HEK293 (cell line): ENCODE data around the gene TNIK.

ENCODE experiments used
- CTCF ChIA-PET: fragments of 350-600 bp; formaldehyde crosslinking; extraction: SDS; loops from one replicate; lab custom pipeline; 2021; ENCODE audit warnings: antibody characterized with exemption; lab: Yijun Ruan, JAX
- POLR2A ChIA-PET: fragments of 300-600 bp; formaldehyde crosslinking; extraction: SDS; loops from one replicate; lab custom pipeline; 2020; ENCODE audit warnings: antibody characterized with exemption, inconsistent platforms; lab: Yijun Ruan, JAX
- H3K27ac ChIP-seq: fragments of 200-500 bp; sonication (Bioruptor generic); 2 replicates; pipeline ENCODE4 v1.5.1; 2014; ENCODE audit warnings: low read depth, low read length, control low read depth, inconsistent platforms; ENCODE audit errors: extremely low read depth
- H3K36me3 ChIP-seq, 2 experiments: fragments of 200-500 bp in 1 of 2; sonication (Bioruptor generic) in 1 of 2; 1 replicate in 1 of 2; 2 replicates in 1 of 2; pipeline ENCODE4 v1.5.1; 2014 to 2017; ENCODE audit warnings: inconsistent platforms in 2 of 2, low read length in 2 of 2; ENCODE audit not compliant: control insufficient read depth in 2 of 2, insufficient read depth in 1 of 2
- H3K4me1 ChIP-seq: fragments of 200-500 bp; sonication (Bioruptor generic); 2 replicates; pipeline ENCODE4 v1.5.1; 2014; ENCODE audit warnings: mild to moderate bottlenecking, low read length, inconsistent platforms; ENCODE audit not compliant: control insufficient read depth, insufficient read depth
- H3K4me3 ChIP-seq: 2 replicates; pipeline ENCODE4 v1.5.1; 2011; ENCODE audit warnings: low read depth, mild to moderate bottlenecking, control low read depth, low read length, moderate library complexity
- H3K9me3 ChIP-seq: fragments of 200-500 bp; sonication (Bioruptor generic); 2 replicates; pipeline ENCODE4 v1.5.1; 2014; ENCODE audit warnings: low read depth, low read length, inconsistent platforms; ENCODE audit not compliant: control insufficient read depth, insufficient read depth
- GLI4 ChIP-seq: fragments of 450-650 bp; formaldehyde crosslinking; IDR thresholded peaks from 2 replicates; pipeline ENCODE4 v1.5.1; 2016; ENCODE audit warnings: missing biosample characterization, missing genetic modification characterization
- GLIS1 ChIP-seq: fragments of 450-650 bp; formaldehyde crosslinking; IDR thresholded peaks from 2 replicates; pipeline ENCODE4 v1.5.1; 2016; ENCODE audit warnings: missing biosample characterization, missing genetic modification characterization
- HOXD13 ChIP-seq: sonication (generic); formaldehyde crosslinking; IDR thresholded peaks from 2 replicates; pipeline ENCODE4 v1.8.0; 2022; ENCODE audit warnings: missing genetic modification reagents, borderline replicate concordance
- KLF1 ChIP-seq: fragments of 450-650 bp; formaldehyde crosslinking; IDR thresholded peaks from 2 replicates; pipeline ENCODE4 v1.5.1; 2016; ENCODE audit warnings: missing biosample characterization, missing genetic modification characterization
- MYNN ChIP-seq: fragments of 450-650 bp; formaldehyde crosslinking; IDR thresholded peaks from 2 replicates; pipeline ENCODE4 v1.5.1; 2016; ENCODE audit warnings: missing biosample characterization, missing genetic modification characterization, borderline replicate concordance
- MZF1 ChIP-seq: fragments of 450-650 bp; formaldehyde crosslinking; IDR thresholded peaks from 2 replicates; pipeline ENCODE4 v1.5.1; 2017; ENCODE audit warnings: missing biosample characterization, missing genetic modification characterization, borderline replicate concordance
- REPIN1 ChIP-seq: fragments of 450-650 bp; formaldehyde crosslinking; IDR thresholded peaks from 2 replicates; pipeline ENCODE4 v1.5.1; 2017; ENCODE audit warnings: missing biosample characterization, missing genetic modification characterization, low read depth
- SP2 ChIP-seq: fragments of 450-650 bp; formaldehyde crosslinking; IDR thresholded peaks from 2 replicates; pipeline ENCODE4 v1.5.1; 2016; ENCODE audit warnings: missing biosample characterization, missing genetic modification characterization
- ZBTB8A ChIP-seq: fragments of 450-650 bp; formaldehyde crosslinking; IDR thresholded peaks from 2 replicates; pipeline ENCODE4 v1.5.1; 2016; ENCODE audit warnings: missing biosample characterization, missing genetic modification characterization
- ZFP3 ChIP-seq: fragments of 450-650 bp; formaldehyde crosslinking; IDR thresholded peaks from 2 replicates; pipeline ENCODE4 v1.5.1; 2016; ENCODE audit warnings: low read depth, missing biosample characterization, missing genetic modification characterization
- ZNF10 ChIP-seq: fragments of 450-650 bp; formaldehyde crosslinking; IDR thresholded peaks from 2 replicates; pipeline ENCODE4 v1.5.1; 2017; ENCODE audit warnings: missing biosample characterization, missing genetic modification characterization
- ZNF19 ChIP-seq: fragments of 450-650 bp; formaldehyde crosslinking; IDR thresholded peaks from 2 replicates; pipeline ENCODE4; 2016; ENCODE audit warnings: missing biosample characterization, missing genetic modification characterization, low read depth
- ZNF214 ChIP-seq: fragments of 450-650 bp; formaldehyde crosslinking; IDR thresholded peaks from 2 replicates; pipeline ENCODE4 v1.5.1; 2017; ENCODE audit warnings: missing biosample characterization, mild to moderate bottlenecking, missing genetic modification characterization, borderline replicate concordance
- ZNF335 ChIP-seq: fragments of 450-650 bp; formaldehyde crosslinking; conservative IDR thresholded peaks from 2 replicates; pipeline ENCODE4 v1.5.1; 2016; ENCODE audit warnings: missing biosample characterization, missing genetic modification characterization
- ZNF433 ChIP-seq: fragments of 450-650 bp; formaldehyde crosslinking; IDR thresholded peaks from 2 replicates; pipeline ENCODE4 v1.5.1; 2016; ENCODE audit warnings: missing biosample characterization, missing genetic modification characterization, low read depth
- ZNF654 ChIP-seq: fragments of 450-650 bp; formaldehyde crosslinking; IDR thresholded peaks from 2 replicates; pipeline ENCODE4 v1.5.1; 2016; ENCODE audit warnings: low read depth, missing biosample characterization, missing genetic modification characterization
- ZNF701 ChIP-seq: fragments of 450-650 bp; formaldehyde crosslinking; IDR thresholded peaks from 2 replicates; pipeline ENCODE4 v1.5.1; 2016; ENCODE audit warnings: missing biosample characterization, missing genetic modification characterization
- ZNF768 ChIP-seq: fragments of 450-650 bp; formaldehyde crosslinking; IDR thresholded peaks from 2 replicates; pipeline ENCODE4 v1.5.1; 2018; ENCODE audit warnings: missing biosample characterization, mild to moderate bottlenecking, missing genetic modification characterization
- TF ChIP-seq, protein P1 (sequence below): fragments of 450-650 bp; formaldehyde crosslinking; IDR thresholded peaks from 2 replicates; pipeline ENCODE4 v1.5.1; 2016; ENCODE audit warnings: missing biosample characterization, missing genetic modification characterization
- TF ChIP-seq, protein P2 (sequence below): fragments of 450-650 bp; formaldehyde crosslinking; IDR thresholded peaks from 2 replicates; pipeline ENCODE4 v1.5.1; 2016; ENCODE audit warnings: missing biosample characterization, missing genetic modification characterization
- TF ChIP-seq, protein P3 (sequence below): fragments of 450-650 bp; formaldehyde crosslinking; IDR thresholded peaks from 2 replicates; pipeline ENCODE4 v1.5.1; 2017; ENCODE audit warnings: missing biosample characterization, missing genetic modification characterization
- TF ChIP-seq, protein P4 (sequence below): fragments of 450-650 bp; formaldehyde crosslinking; IDR thresholded peaks from 2 replicates; pipeline ENCODE4 v1.5.1; 2016; ENCODE audit warnings: missing biosample characterization, missing genetic modification characterization
- TF ChIP-seq, protein P5 (sequence below): fragments of 450-650 bp; formaldehyde crosslinking; IDR thresholded peaks from 2 replicates; pipeline ENCODE4 v1.5.1; 2016; ENCODE audit warnings: missing biosample characterization, missing genetic modification characterization
- TF ChIP-seq, protein P6 (sequence below): fragments of 450-650 bp; formaldehyde crosslinking; IDR thresholded peaks from 2 replicates; pipeline ENCODE4 v1.5.1; 2017; ENCODE audit warnings: missing biosample characterization, missing genetic modification characterization
- TF ChIP-seq, protein P7 (sequence below): fragments of 450-650 bp; formaldehyde crosslinking; IDR thresholded peaks from 2 replicates; pipeline ENCODE4 v1.5.1; 2016; ENCODE audit warnings: missing biosample characterization, missing genetic modification characterization

Gene TNIK

DNA sequence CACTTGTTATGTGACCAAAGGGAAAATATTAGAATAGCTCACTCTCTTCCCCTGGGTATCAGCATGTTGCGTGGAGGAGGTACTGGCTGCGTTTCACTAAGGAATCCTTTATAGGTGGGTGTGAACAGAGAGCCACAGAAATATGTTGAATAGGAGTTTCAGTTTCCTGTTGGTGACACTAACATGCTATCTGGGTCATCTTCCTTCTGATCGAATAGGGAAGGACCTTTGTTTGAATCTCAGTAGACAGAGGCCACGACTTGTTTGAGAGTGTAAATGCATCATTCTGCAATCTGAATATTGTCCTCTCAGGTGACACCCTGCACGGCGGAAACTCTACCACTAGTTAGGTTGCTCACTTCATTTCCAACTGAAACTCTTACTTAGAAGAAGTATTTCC lies 275.8 kb downstream of the TNIK start:
- ChIA-PET POLR2A (no interaction called here), CTCF (no interaction called here)
- no peak for TF ChIP-seq GLI4 (tag by site-specific recombination)
- no peak for TF ChIP-seq ZNF433
- TF ChIP-seq ZNF335 = no peak
- TF ChIP-seq, protein P1, sequence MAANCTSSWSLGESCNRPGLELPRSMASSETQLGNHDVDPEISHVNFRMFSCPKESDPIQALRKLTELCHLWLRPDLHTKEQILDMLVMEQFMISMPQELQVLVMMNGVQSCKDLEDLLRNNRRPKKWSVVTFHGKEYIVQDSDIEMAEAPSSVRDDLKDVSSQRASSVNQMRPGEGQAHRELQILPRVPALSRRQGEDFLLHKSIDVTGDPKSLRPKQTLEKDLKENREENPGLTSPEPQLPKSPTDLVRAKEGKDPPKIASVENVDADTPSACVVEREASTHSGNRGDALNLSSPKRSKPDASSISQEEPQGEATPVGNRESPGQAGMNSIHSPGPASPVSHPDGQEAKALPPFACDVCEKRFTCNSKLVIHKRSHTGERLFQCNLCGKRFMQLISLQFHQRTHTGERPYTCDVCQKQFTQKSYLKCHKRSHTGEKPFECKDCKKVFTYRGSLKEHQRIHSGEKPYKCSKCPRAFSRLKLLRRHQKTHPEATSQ (tag by site-specific recombination) = no peak
- TF ChIP-seq REPIN1 = no peak
- TF ChIP-seq, protein P2, sequence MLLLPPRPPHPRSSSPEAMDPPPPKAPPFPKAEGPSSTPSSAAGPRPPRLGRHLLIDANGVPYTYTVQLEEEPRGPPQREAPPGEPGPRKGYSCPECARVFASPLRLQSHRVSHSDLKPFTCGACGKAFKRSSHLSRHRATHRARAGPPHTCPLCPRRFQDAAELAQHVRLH (tag by site-specific recombination) = no peak
- TF ChIP-seq, protein P3, sequence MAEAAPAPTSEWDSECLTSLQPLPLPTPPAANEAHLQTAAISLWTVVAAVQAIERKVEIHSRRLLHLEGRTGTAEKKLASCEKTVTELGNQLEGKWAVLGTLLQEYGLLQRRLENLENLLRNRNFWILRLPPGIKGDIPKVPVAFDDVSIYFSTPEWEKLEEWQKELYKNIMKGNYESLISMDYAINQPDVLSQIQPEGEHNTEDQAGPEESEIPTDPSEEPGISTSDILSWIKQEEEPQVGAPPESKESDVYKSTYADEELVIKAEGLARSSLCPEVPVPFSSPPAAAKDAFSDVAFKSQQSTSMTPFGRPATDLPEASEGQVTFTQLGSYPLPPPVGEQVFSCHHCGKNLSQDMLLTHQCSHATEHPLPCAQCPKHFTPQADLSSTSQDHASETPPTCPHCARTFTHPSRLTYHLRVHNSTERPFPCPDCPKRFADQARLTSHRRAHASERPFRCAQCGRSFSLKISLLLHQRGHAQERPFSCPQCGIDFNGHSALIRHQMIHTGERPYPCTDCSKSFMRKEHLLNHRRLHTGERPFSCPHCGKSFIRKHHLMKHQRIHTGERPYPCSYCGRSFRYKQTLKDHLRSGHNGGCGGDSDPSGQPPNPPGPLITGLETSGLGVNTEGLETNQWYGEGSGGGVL = no peak
- no peak for TF ChIP-seq ZFP3 (tag by site-specific recombination)
- no peak for TF ChIP-seq ZNF768 (tag by site-specific recombination)
- no peak for TF ChIP-seq ZNF19 (tag by site-specific recombination)

DNA sequence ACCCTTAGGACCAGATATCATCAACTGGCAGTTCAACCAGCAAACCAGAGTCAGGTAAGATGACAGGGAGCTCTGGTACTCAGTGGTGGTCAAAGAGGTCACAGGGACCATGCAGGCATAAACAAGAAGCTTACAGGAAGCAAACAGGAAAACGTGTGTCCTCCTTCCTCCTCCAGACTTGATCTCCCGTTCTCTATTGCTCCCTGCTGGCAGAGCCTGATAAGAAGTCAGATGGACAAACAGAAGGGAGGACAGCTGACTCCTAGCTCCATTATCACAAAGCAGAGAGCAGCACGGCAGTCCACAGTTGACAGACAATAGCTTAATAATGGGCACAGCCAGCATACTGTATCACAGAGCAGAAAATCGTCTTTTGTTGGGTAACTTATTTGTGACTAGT lies 277.2 kb downstream of the TNIK start:
- no peak overlapping the region for H3K27ac ChIP-seq
- H3K36me3 ChIP-seq = no peaks in the 10 kb centered on the region
- no peaks in the 10 kb centered on the region; the same call in 1 of the 2 replicates for H3K4me1 ChIP-seq
- ChIA-PET CTCF (interaction anchor here (1.3 to 1.4 kb wide), 2 partner anchors 133 to 221 kb away, joined by 6 to 10 read pairs; no protein-coding TSS in a partner anchor), POLR2A (interaction anchor here (0.5 kb wide), 1 partner anchor 44 kb away, joined by 3 read pairs; no protein-coding TSS in a partner anchor)
- H3K4me3 ChIP-seq = no peak overlapping the region
- no peaks in the 10 kb centered on the region for H3K9me3 ChIP-seq
- TF ChIP-seq MYNN (no peak), ZNF701 (no peak), HOXD13 (CRISPR knock-in tag) (no peak), ZNF214 (tag by site-specific recombination) (no peak), SP2 (tag by site-specific recombination) (no peak), KLF1 (tag by site-specific recombination) (no peak), ZNF654 (tag by site-specific recombination) (no peak), ZBTB8A (no peak), GLIS1 (tag by site-specific recombination) (no peak), MZF1 (tag by site-specific recombination) (no peak), ZNF10 (no peak)
- TF ChIP-seq, protein P4, sequence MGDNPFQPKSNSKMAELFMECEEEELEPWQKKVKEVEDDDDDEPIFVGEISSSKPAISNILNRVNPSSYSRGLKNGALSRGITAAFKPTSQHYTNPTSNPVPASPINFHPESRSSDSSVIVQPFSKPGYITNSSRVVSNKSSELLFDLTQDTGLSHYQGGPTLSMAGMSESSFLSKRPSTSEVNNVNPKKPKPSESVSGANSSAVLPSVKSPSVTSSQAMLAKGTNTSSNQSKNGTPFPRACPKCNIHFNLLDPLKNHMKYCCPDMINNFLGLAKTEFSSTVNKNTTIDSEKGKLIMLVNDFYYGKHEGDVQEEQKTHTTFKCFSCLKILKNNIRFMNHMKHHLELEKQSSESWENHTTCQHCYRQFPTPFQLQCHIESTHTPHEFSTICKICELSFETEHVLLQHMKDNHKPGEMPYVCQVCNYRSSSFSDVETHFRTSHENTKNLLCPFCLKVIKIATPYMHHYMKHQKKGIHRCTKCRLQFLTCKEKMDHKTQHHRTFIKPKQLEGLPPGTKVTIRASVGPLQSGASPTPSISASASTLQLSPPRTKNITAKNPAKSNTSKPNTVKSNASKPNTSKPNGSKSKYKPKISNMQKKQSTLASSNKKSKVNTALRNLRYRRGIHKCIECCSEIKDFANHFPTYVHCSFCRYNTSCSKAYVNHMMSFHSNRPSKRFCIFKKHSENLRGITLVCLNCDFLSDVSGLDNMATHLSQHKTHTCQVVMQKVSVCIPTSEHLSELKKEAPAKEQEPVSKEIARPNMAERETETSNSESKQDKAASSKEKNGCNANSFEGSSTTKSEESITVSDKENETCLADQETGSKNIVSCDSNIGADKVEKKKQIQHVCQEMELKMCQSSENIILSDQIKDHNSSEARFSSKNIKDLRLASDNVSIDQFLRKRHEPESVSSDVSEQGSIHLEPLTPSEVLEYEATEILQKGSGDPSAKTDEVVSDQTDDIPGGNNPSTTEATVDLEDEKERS (tag by site-specific recombination) = no peak
- TF ChIP-seq, protein P5, sequence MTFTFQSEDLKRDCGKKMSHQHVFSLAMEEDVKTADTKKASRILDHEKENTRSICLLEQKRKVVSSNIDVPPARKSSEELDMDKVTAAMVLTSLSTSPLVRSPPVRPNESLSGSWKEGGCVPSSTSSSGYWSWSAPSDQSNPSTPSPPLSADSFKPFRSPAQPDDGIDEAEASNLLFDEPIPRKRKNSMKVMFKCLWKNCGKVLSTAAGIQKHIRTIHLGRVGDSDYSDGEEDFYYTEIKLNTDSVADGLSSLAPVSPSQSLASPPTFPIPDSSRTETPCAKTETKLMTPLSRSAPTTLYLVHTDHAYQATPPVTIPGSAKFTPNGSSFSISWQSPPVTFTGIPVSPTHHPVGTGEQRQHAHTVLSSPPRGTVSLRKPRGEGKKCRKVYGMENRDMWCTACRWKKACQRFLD (tag by site-specific recombination) = no peak
- TF ChIP-seq, protein P6, sequence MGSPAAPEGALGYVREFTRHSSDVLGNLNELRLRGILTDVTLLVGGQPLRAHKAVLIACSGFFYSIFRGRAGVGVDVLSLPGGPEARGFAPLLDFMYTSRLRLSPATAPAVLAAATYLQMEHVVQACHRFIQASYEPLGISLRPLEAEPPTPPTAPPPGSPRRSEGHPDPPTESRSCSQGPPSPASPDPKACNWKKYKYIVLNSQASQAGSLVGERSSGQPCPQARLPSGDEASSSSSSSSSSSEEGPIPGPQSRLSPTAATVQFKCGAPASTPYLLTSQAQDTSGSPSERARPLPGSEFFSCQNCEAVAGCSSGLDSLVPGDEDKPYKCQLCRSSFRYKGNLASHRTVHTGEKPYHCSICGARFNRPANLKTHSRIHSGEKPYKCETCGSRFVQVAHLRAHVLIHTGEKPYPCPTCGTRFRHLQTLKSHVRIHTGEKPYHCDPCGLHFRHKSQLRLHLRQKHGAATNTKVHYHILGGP = no peak
- TF ChIP-seq, protein P7, sequence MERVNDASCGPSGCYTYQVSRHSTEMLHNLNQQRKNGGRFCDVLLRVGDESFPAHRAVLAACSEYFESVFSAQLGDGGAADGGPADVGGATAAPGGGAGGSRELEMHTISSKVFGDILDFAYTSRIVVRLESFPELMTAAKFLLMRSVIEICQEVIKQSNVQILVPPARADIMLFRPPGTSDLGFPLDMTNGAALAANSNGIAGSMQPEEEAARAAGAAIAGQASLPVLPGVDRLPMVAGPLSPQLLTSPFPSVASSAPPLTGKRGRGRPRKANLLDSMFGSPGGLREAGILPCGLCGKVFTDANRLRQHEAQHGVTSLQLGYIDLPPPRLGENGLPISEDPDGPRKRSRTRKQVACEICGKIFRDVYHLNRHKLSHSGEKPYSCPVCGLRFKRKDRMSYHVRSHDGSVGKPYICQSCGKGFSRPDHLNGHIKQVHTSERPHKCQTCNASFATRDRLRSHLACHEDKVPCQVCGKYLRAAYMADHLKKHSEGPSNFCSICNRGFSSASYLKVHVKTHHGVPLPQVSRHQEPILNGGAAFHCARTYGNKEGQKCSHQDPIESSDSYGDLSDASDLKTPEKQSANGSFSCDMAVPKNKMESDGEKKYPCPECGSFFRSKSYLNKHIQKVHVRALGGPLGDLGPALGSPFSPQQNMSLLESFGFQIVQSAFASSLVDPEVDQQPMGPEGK = no peak

More for the DNA sequence above, 275.8 kb downstream of the TNIK start:
- no peaks in the 10 kb centered on the region for H3K9me3 ChIP-seq
- H3K27ac ChIP-seq = no peak overlapping the region
- H3K4me1 ChIP-seq = no peaks in the 10 kb centered on the region; the same call in 1 of the 2 replicates
- no peaks in the 10 kb centered on the region for H3K36me3 ChIP-seq
- no peak overlapping the region for H3K4me3 ChIP-seq
